Astrocyte of the cerebellum (primary cell): ENCODE measurements around the gene FAM227B.
"Not testable (repeated sequence)": the region's sequence is repeated elsewhere in the genome, so short reads cannot be mapped to it uniquely, and the experiment has no call there.

Experiments
- DNase-seq: peaks from one replicate; pipeline ENCODE4 v3.0.0-alpha.2; 2011; ENCODE audit warnings: low read depth
- H3K4me3 ChIP-seq: 2 replicates; pipeline ENCODE4 v1.5.1; 2011; ENCODE audit warnings: mild to moderate bottlenecking, low read depth, low read length, moderate library complexity
- CTCF ChIP-seq: IDR thresholded peaks from 2 replicates; pipeline ENCODE4 v1.5.1; 2012; ENCODE audit warnings: low read length, low read depth, moderate library complexity, mild to moderate bottlenecking; ENCODE audit errors: missing control alignments
- in situ Hi-C: cut with HindIII; loops from 2 replicates; pipeline ENCODE4 v1.10.0; 2017; ENCODE audit warnings: low sequenced_read_pairs

FAM227B gene

DNA sequence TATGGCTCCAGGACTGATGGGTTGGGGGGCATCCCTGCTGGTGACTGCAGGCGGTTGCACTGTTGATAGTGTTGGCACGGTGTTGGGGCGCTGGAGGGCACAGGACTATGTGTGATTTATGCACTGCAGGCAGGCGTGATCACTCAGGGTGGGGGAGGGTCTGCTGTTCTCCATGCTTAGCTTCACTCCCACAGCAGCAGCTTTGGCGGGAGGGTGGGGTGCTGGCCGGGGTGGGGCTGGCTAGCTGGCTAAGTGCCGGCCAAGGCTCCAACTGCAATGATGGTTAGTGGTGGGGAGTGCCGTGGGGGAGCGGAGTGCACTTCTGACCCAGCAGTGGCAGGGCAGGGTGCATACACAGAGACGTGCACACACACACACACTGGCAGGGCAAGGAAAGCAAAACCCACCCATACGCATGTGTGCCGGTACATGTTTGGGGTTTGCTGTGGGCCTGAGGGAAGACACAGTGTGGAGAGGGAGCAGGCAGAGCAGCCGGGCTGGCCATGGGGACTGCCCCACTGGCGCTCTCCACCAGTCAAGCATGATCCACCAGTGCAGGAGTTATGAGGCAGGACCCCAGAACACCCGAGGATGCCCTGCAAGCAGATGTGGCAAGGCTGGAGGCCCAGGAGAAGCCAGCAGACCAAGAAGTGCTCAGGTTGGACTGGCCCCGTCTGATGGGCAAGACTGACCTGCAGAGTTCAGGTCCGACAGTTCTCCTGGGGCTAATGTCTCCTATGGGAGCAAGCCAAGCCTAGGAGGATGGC, 214.1 kb downstream of the FAM227B start:
- TF ChIP-seq CTCF = no peak
- in situ Hi-C loops = no loop called here
- no peak for DNase-seq

GRCh38 chr15:49402515-49403296, 217.9 kb downstream of the FAM227B start:
- DNase-seq, in situ Hi-C loops, H3K4me3 ChIP-seq: not testable (repeated sequence)

More for the DNA sequence above, 214.1 kb downstream of the FAM227B start:
- no peak overlapping the region for H3K4me3 ChIP-seq

DNA sequence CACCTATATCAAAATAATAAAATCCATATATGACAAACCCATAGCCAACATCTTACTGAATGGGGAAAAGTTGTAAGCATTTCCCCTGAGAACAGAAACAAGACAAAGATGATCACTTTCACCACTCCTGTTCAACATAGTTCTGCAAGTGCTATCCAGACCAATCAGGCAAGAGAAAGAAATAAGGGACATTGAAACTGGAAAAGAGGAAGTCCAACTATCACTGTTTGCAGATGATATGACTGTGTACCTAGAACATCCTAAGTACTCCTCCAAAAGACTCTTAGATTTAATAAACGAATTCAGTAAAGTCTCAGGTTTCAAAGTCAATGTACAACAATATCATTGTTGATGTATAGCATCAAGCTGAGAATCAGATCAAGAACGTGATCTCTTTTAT, 233.1 kb downstream of the FAM227B start:
- no peak overlapping the region for H3K4me3 ChIP-seq
- DNase-seq = no peak
- TF ChIP-seq CTCF = no peak
- in situ Hi-C loops = no loop called here

DNA sequence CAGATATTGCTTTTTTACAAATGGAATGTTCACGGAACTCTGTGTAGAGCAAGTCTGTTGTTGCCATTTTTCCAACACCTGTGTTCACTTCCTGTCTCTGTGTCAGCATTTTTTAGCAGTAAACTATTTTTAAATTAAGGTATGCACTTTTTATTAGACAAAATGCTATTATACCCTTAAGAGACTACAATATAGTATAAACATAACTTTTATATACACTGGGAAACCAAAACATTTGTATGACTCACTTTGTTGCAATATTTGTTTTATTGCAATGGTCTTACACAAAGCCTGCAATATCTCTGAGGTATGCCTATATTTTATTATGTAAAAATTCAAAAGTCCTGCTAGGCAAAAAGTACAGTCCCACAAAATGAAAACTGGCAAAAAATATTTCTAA, 237.4 kb downstream of the FAM227B start:
- in situ Hi-C loops = no loop called here
- DNase-seq = no peak
- no peak for TF ChIP-seq CTCF
- H3K4me3 ChIP-seq = no peak overlapping the region

- DNase-seq = no peak
- no peak for TF ChIP-seq CTCF
- no peak overlapping the region for H3K4me3 ChIP-seq
- in situ Hi-C loops = no loop called here
Observed at GRCh38 chr15:49382394-49382793, 238.2 kb downstream of the FAM227B start.

DNA sequence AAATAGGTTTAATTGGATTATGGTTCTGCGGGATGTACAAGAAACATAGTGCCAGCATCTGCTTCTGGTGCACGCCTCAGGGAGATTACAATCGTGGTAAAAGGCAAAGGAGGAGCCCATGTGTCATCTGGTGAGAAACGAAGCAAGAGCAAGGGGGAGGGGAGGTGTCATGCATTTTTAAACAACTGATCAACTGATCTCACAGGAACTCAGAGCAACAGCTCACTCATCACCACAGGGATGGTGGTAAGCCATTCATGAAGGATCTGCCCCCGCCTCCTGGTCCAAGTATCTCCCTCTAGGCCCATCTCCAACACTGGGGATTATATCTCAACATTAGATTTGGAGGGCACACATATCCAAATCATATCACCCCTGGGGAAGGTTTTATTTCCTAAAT, 239.7 kb downstream of the FAM227B start:
- in situ Hi-C loops = no loop called here
- no peak overlapping the region for H3K4me3 ChIP-seq
- no peak for TF ChIP-seq CTCF
- no peak for DNase-seq

- no peak for TF ChIP-seq CTCF
- no peak for DNase-seq
- in situ Hi-C loops = no loop called here
- H3K4me3 ChIP-seq = no peak overlapping the region
Observed at GRCh38 chr15:49379996-49380395, 240.6 kb downstream of the FAM227B start.
